HepG2 (cell line): Measurements from ENCODE around the gene DLX4. TPM values are rescaled to one million over a fixed set of nuclear protein-coding genes. Genes with fewer than 3 reads are reported as not detected.

Source experiments
- ARNTL ChIP-seq: sonication (generic); formaldehyde crosslinking; IDR thresholded peaks from 2 replicates; pipeline ENCODE4 v1.4.0; 2020; ENCODE audit warnings: mild to moderate bottlenecking, missing genetic modification reagents
- ATF7-NPFF ChIP-seq: sonication (generic); formaldehyde crosslinking; IDR thresholded peaks from 2 replicates; pipeline ENCODE4 v1.8.1; 2023; ENCODE audit warnings: mild to moderate bottlenecking, low read depth, missing genetic modification reagents, moderate library complexity
- BHLHE40 ChIP-seq: IDR thresholded peaks from 2 replicates; pipeline ENCODE4 v1.6.1; 2011; ENCODE audit warnings: low read length, improper control_type of control experiment
- ETS1 ChIP-seq: sonication (generic); formaldehyde crosslinking; IDR thresholded peaks from 2 replicates; pipeline ENCODE4 v1.4.0; 2020; ENCODE audit warnings: missing genetic modification reagents
- GPN1 ChIP-seq: sonication (generic); formaldehyde crosslinking; IDR thresholded peaks from 2 replicates; pipeline ENCODE4 v1.5.1; 2020; ENCODE audit warnings: missing genetic modification reagents, borderline replicate concordance
- HMGXB4 ChIP-seq, 2 experiments: sonication (generic) in 1 of 2; formaldehyde crosslinking in 1 of 2; IDR thresholded peaks; 2 replicates each; pipeline versions ENCODE4 v1.4.0 to v1.6.1; 2018 to 2020; ENCODE audit warnings: missing genetic modification reagents in 2 of 2, borderline replicate concordance in 1 of 2, low read depth in 1 of 2, mild to moderate bottlenecking in 1 of 2, missing biosample characterization in 1 of 2
- HNF4A ChIP-seq: sonication (generic); formaldehyde crosslinking; IDR thresholded peaks from 2 replicates; pipeline ENCODE4 v1.4.0; 2020; ENCODE audit warnings: missing genetic modification reagents
- IRF2 ChIP-seq: IDR thresholded peaks from 2 replicates; pipeline ENCODE4 v1.6.1; 2018; ENCODE audit warnings: missing genetic modification reagents, missing compliant biosample characterization
- KDM1A ChIP-seq: IDR thresholded peaks from 2 replicates; pipeline ENCODE4 v1.6.1; 2016; ENCODE audit warnings: missing compliant biosample characterization
- MAX ChIP-seq: IDR thresholded peaks from 2 replicates; pipeline ENCODE4 v1.6.1; 2012; ENCODE audit warnings: inconsistent platforms
- MLX ChIP-seq: IDR thresholded peaks from 2 replicates; pipeline ENCODE4 v1.6.1; 2016
- NFKB2 ChIP-seq: sonication (generic); formaldehyde crosslinking; IDR thresholded peaks from 2 replicates; pipeline ENCODE4 v1.4.0; 2020; ENCODE audit warnings: missing genetic modification reagents, borderline replicate concordance
- SNAPC5 ChIP-seq: sonication (generic); formaldehyde crosslinking; IDR thresholded peaks from 2 replicates; pipeline ENCODE4 v1.8.1; 2023; ENCODE audit warnings: mild to moderate bottlenecking, missing genetic modification reagents, borderline replicate concordance
- ZNF124 ChIP-seq: sonication (generic); formaldehyde crosslinking; IDR thresholded peaks from 2 replicates; pipeline ENCODE4 v1.4.0; 2020; ENCODE audit warnings: missing genetic modification reagents
- ZNF138 ChIP-seq: sonication (generic); formaldehyde crosslinking; IDR thresholded peaks from 2 replicates; pipeline ENCODE4 v1.5.0; 2020; ENCODE audit warnings: mild to moderate bottlenecking, low read depth, missing genetic modification reagents
- ZNF275 ChIP-seq: sonication (generic); formaldehyde crosslinking; IDR thresholded peaks from 2 replicates; pipeline ENCODE4 v1.8.0; 2022; ENCODE audit warnings: missing genetic modification reagents, mild to moderate bottlenecking, inconsistent platforms, borderline replicate concordance
- ZNF335 ChIP-seq: sonication (generic); formaldehyde crosslinking; IDR thresholded peaks from 2 replicates; pipeline ENCODE4 v1.4.0; 2020; ENCODE audit warnings: missing genetic modification reagents
- ZNF33A ChIP-seq: sonication (generic); formaldehyde crosslinking; IDR thresholded peaks from 2 replicates; pipeline ENCODE4 v1.5.1; 2020; ENCODE audit warnings: missing genetic modification reagents, mild to moderate bottlenecking, moderate library complexity, borderline replicate concordance
- ZNF512 ChIP-seq: sonication (generic); formaldehyde crosslinking; IDR thresholded peaks from 2 replicates; pipeline ENCODE4 v1.4.0; 2020; ENCODE audit warnings: mild to moderate bottlenecking, missing genetic modification reagents
- ZNF660 ChIP-seq: sonication (generic); formaldehyde crosslinking; IDR thresholded peaks from 2 replicates; pipeline ENCODE4 v1.5.1; 2020; ENCODE audit warnings: mild to moderate bottlenecking, low read depth, missing genetic modification reagents, borderline replicate concordance
- polyA plus RNA-seq, 8 experiments: library from polyadenylated mRNA; depleted of rRNA in 3 of 8; stranded (reverse) in 7 of 8; unstranded in 1 of 8; fragments of >200 nt; fragmentation: Illumina TruSeq in 4 of 8; extraction: Trizol in 4 of 8; gene quantifications; 2 replicates each; pipeline versions ENCODE4 v1.2.1 to v1.2.3, GENCODE V29; 2011 to 2016; ENCODE audit warnings: low read depth in 4 of 8, missing spikeins in 1 of 8, mixed read lengths in 1 of 8; ENCODE audit not compliant: insufficient read depth in 1 of 8
- total RNA-seq, 5 experiments: library from RNA; depleted of rRNA; stranded (reverse); fragments of >200 nt; fragmentation: Illumina TruSeq; extraction: Trizol; gene quantifications; 2 replicates each; pipeline ENCODE4 v1.2.3, GENCODE V29; 2016; ENCODE audit warnings: low read depth in 1 of 5

DLX4 gene
- total and polyA plus RNA-seq, 2 of the 13 experiments (the other 11 are each of a cell fraction or from before 2014, with no cell fraction given), result 0.55 to 2.3 TPM

- TF ChIP-seq HMGXB4 (CRISPR knock-in tag; IDR thresholded peaks at IDR 0.05; ENCODE audit: borderline replicate concordance in 1 of 2, low read depth in 1 of 2), result peak; percentile 28 to 77; a peak in 1 of 4 replicates
- TF ChIP-seq ZNF138 (CRISPR knock-in tag), result no peak
- no peak for TF ChIP-seq ETS1 (CRISPR knock-in tag)
- no peak for TF ChIP-seq GPN1 (CRISPR knock-in tag)
- TF ChIP-seq MAX, result peak; percentile 49; the same call in 1 of the 2 replicates
- peak; percentile 74; the same call in 1 of the 2 replicates for TF ChIP-seq ZNF124 (CRISPR knock-in tag)
- TF ChIP-seq KDM1A (CRISPR knock-in tag), result no peak
- 0 out of 2 replicates have a peak, but pooled peaks have one; percentile 50 for TF ChIP-seq ARNTL (CRISPR knock-in tag)
- TF ChIP-seq ZNF275 (CRISPR knock-in tag), result 0 out of 2 replicates have a peak, but pooled peaks have one; percentile 16
- TF ChIP-seq MLX (CRISPR knock-in tag), result no peak
- TF ChIP-seq ZNF33A (CRISPR knock-in tag), result no peak
- no peak for TF ChIP-seq ATF7-NPFF
- peak; percentile 43; the same call in 1 of the 2 replicates for TF ChIP-seq BHLHE40
- peak; percentile 80; the same call in 1 of the 2 replicates for TF ChIP-seq ZNF335 (CRISPR knock-in tag)
- 0 out of 2 replicates have a peak, but pooled peaks have one; percentile 49 for TF ChIP-seq ZNF512
- no peak for TF ChIP-seq HNF4A (CRISPR knock-in tag)
- no peak for TF ChIP-seq SNAPC5 (CRISPR knock-in tag)
- peak; percentile 61; the same call in 1 of the 2 replicates for TF ChIP-seq IRF2 (CRISPR knock-in tag)
- peak; percentile 63; the same call in 1 of the 2 replicates for TF ChIP-seq NFKB2 (CRISPR knock-in tag)
- TF ChIP-seq ZNF660, result no peak
Observed at GRCh38 chr17:49997773-49998703, 29.0 kb downstream of the DLX4 start (continued).
